Measurements from ENCODE around the gene PPP6C.
"Not testable (repeated sequence)": the region's sequence is repeated elsewhere in the genome, so short reads cannot be mapped to it uniquely, and the experiment has no call there.

PPP6C gene

DNA sequence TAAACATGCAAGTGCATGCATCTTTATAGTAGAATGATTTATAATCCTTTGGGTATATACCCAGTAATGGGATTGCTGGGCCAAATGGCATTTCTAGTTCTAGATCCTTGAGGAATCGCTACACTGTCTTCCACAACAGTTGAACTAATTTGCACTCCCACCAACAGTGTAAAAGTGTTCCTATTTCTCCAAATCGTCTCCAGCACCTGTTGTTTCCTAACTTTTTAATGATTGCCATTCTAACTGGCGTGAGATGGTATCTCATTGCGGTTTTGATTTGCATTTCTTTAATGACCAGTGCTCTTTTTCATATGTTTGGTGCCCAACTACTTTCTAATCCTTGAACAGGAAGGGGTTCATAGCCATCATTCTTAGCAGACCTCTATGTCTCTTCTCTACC, 7.8 kb downstream of the PPP6C start:
- DNase-seq: not testable (repeated sequence)

- DNase-seq: no peak
Measured at GRCh38 chr9:125180876-125181275, 8.7 kb downstream of the PPP6C start.

- not testable (repeated sequence) for DNase-seq
Measured at GRCh38 chr9:125179776-125180175, 9.8 kb downstream of the PPP6C start.

DNA sequence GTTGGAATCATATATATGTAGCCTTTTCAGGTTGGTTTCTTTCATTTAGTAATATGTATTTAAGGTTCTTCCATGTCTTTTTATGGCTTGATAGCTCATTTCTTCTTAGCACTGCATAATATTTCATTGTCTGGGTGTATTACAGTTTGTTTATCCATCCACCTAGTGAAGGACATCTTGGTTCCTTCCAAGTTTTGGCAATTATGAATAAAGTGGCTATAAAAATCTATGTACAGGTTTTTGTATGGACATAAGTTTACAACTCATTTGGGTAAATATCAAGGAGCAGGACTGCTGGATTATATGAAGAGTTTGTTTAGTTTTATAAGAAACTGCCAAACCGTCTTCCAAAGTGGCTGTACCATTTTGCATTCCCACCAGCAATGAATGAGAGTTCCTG, 11.7 kb downstream of the PPP6C start:
- DNase-seq: no peak

- DNase-seq: peak; percentile 72
Measured at GRCh38 chr9:125176636-125177035, 13.0 kb downstream of the PPP6C start.

DNA sequence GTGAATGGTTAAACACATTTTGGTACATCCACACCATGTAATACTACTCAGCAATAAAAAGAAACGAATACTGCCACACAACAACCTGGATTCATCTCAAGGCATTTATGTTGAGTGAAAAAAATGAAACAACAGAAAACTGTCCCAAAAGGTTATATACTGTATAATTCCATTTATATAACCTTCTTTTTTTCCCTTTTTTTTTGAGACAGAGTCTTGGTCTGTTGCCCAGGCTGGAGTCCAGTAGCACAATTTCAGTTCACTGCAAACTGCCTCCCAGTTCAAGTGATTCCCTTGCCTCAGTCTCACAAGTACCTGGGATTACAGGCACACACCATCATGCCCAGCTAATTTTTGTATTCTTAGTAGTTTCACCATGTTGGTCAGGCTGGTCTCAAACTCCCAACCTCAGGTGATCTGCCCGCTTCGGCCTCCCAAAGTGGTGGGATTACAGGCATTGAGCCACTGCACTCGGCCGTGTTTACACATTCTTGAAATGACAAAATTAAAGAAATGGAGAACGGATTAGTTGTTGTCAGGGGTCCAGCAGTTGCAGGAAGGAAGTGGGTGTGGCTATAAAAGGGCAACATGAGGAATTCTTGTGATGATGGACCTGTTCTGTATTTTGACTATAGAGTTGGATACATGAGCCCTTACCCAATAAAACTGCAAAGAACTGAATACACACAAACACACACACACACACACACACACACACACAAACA, 17.4 kb downstream of the PPP6C start:
- peak; percentile 31 for DNase-seq

DNA sequence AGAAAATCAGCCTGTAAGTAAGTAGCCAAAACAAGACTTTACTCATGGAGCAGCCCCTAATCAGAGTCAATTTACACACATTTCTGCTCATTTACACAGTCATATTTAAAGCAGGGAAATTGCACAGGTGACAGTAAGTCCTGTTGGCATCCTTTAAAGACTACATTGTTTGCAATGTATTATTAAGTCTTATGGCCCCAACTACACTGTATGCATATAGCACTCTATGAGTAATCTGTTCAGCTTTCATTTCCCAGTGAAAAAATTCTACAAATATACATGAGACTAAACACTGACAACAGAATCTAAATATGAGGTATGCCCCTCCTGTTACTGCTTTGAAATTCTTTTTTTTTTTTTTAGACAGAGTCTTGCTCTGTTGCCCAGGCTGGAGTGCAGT, 19.7 kb downstream of the PPP6C start:
- DNase-seq: no peak

- DNase-seq: no peak
Measured at GRCh38 chr9:125166762-125167161, 22.8 kb downstream of the PPP6C start.

GRCh38 chr9:125162891-125163290, 26.7 kb downstream of the PPP6C start:
- not testable (repeated sequence) for DNase-seq

GRCh38 chr9:125161284-125161918, 28.2 kb downstream of the PPP6C start:
- peak; percentile 40 for DNase-seq

DNA sequence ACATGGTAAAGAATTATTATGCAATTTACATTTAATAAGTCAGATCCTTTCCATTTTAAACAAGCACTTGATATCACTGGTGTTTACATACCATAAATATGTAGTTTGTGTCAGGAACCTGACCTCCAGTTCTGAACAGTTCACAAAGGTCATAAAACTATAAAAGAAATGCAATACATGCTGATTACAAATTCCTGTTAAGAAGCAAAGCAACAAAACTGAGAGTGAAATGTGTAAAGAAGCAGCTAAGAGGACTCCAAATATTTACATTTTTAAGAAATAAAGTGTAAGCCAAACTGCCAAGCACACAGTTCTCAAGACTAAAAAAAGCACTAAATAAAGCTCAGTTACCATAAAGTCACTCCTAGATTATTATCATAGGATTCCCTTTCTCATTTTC, 28.9 kb downstream of the PPP6C start:
- no peak for DNase-seq

- no peak for DNase-seq
Measured at GRCh38 chr9:125156551-125156950, 33.1 kb downstream of the PPP6C start.

- no peak for DNase-seq
Measured at GRCh38 chr9:125153712-125154367, 35.8 kb downstream of the PPP6C start.

GRCh38 chr9:125151730-125152129, 37.9 kb downstream of the PPP6C start:
- no peak for DNase-seq

DNA sequence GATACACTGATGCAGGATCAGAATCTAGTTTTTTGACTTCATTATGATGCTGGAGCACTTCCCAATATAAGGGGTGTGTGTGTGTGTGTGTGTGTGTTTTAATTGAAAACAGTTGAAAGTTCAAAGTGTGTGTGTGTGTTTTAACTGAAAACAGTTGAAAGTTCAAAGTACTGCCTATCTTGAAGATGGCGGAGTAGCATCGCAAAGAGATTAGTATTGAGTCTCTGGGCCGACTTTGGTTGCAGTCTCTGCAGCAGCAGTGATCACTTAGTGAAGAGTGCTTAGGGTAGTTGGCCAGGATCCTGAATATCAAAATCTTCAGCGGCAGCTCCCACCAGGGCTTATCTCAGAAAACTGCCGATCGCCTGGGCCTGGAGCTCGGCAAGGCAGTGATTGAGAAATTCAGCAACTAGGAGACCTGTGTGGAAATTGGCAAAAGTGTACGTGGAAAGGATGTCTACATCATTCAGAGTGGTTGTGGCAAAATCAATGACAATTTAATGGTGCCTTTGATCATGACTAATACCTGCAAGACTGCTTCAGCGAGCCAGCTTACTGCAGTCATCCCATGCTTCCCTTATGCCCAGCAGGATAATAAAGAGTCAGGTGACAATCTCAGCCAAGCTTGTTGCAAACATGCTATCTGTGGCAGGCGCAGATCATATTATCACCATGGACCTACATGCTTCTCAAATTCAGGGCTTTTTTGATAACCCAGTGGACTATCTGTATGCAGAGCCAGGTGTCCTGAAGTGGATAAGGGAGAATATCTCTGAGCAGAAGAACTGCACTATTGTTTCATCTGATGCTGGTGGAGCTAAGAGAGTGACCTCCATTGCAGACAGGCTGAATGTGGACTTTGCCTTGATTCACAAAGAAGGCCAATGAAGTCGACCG, 39.0 kb downstream of the PPP6C start:
- DNase-seq: peak; percentile 10

- no peak for DNase-seq
Measured at GRCh38 chr9:125147401-125147951, 42.1 kb downstream of the PPP6C start.

- DNase-seq: peak; percentile 31
Measured at GRCh38 chr9:125146247-125146646, 43.4 kb downstream of the PPP6C start.

GRCh38 chr9:125145425-125145824, 44.2 kb downstream of the PPP6C start:
- no peak for DNase-seq

- DNase-seq: peak; percentile 99
Measured at GRCh38 chr9:125143377-125144090, 46.1 kb downstream of the PPP6C start, which contains the start of gene SCAI. Gene SCAI (minus strand): TSS chr9:125143528. CDS start chr9:125143437, 91 bp downstream.

- DNase-seq: no peak
Measured at GRCh38 chr9:125142560-125143376, 46.8 kb downstream of the PPP6C start.

DNA sequence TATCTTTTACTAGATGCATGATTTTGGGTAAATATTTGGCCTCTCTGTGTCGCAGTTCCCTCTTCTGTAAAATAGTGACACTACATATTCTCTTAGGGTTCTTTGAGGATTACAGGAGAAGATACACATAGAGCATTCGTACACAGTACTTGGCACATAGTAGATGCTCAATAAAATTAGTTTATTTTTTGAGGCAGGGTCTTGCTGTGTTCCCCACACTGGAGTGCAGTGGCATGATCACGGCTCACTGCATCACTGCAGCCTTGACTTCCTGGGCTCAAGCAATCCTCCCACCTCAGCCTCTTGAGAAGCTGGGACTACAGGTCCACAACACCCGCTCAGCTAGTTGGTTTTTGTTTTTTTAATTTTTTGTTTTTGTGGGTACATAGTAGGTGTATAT, 47.9 kb downstream of the PPP6C start:
- DNase-seq: no peak

Measured in fibroblast of skin of right quadriceps (primary cell).